Lung (tissue), 12 donors: Measurements from ENCODE around the gene KLHL28. TPM values are rescaled to one million over a fixed set of nuclear protein-coding genes. Genes with fewer than 3 reads are reported as not detected.

Experiments used
- ATAC-seq: fragments of 200-7000 bp; cut with Tn5 transposase; one replicate; pipeline ENCODE4 v1.9.1; 2020; ENCODE audit warnings: moderate number of reproducible peaks; ENCODE audit not compliant: insufficient read depth, low FRiP score
- DNase-seq, 3 donors: peaks; one replicate each; pipeline ENCODE4 v3.0.0-alpha.2; 2013 to 2017
- H3K27ac ChIP-seq, 2 donors: one replicate each; pipeline ENCODE4 v1.5.1; 2013; ENCODE audit warnings: mild to moderate bottlenecking in 2 of 2, moderate library complexity in 2 of 2, control low read depth in 1 of 2, inconsistent platforms in 1 of 2, low read depth in 1 of 2, low read length in 1 of 2
- H3K27me3 ChIP-seq, 3 donors: one replicate each; pipeline ENCODE4 v1.5.1; 2013; ENCODE audit warnings: low read length in 2 of 3; ENCODE audit not compliant: control insufficient read depth in 3 of 3, insufficient read depth in 3 of 3
- H3K36me3 ChIP-seq, 4 donors: one replicate each; pipeline ENCODE4 v1.5.1; 2013; ENCODE audit warnings: low read length in 4 of 4, mild to moderate bottlenecking in 1 of 4, moderate library complexity in 1 of 4; ENCODE audit not compliant: control insufficient read depth in 4 of 4, insufficient read depth in 4 of 4
- H3K4me1 ChIP-seq, 5 donors: one replicate each; pipeline ENCODE4 v1.5.1; 2013; ENCODE audit warnings: low read length in 5 of 5, mild to moderate bottlenecking in 2 of 5, moderate library complexity in 1 of 5; ENCODE audit not compliant: control insufficient read depth in 5 of 5, insufficient read depth in 5 of 5
- H3K4me3 ChIP-seq: one replicate; pipeline ENCODE4 v1.5.1; 2013; ENCODE audit warnings: mild to moderate bottlenecking, control low read depth, moderate library complexity
- H3K9ac ChIP-seq, 2 donors: one replicate each; pipeline ENCODE4 v1.5.1; 2013; ENCODE audit warnings: low read length in 2 of 2, control low read depth in 1 of 2; ENCODE audit not compliant: insufficient read depth in 1 of 2
- H3K9me3 ChIP-seq, 4 donors: one replicate each; pipeline ENCODE4 v1.5.1; 2013; ENCODE audit warnings: low read length in 3 of 4, mild to moderate bottlenecking in 1 of 4, moderate library complexity in 1 of 4; ENCODE audit not compliant: control insufficient read depth in 4 of 4, insufficient read depth in 3 of 4
- WGBS, 2 donors: extraction: QIAGEN DNeasy Blood & Tissue Kit; methylation state at CpG; one replicate each; pipeline ENCODE4 v1.1.7; 2013; 5-methylcytosine and 5-hydroxymethylcytosine counted together
- polyA plus RNA-seq, 2 donors: library from polyadenylated mRNA; stranded (reverse); fragments of 200-250 nt; gene quantifications; one replicate each; pipeline ENCODE4 v1.2.1, GENCODE V29; 2013
- total RNA-seq, 2 donors: library from RNA; depleted of rRNA in 1 of 2; stranded (reverse); fragments of >200 nt in 1 of 2; gene quantifications; one replicate each; pipeline ENCODE4 v1.2.1, GENCODE V29; 2014 to 2021
- TF ChIP-seq, protein P1 (sequence below): IDR thresholded peaks from 2 replicates; pipeline ENCODE4 v1.5.1; 2012; ENCODE audit warnings: mild to moderate bottlenecking; ENCODE audit errors: control extremely low read depth, extremely low read depth
- donor health status: control.
- donor health status: control.
- donor health status: Bipolar disorder and iron deficiency.
- donor health status: healthy.
- donor health status: DM: yes; HTN: yes; CAD: no.

The KLHL28 gene
- total and polyA plus RNA-seq, 4 donors: 2.6 to 29.0 (median 9.5) TPM

DNA sequence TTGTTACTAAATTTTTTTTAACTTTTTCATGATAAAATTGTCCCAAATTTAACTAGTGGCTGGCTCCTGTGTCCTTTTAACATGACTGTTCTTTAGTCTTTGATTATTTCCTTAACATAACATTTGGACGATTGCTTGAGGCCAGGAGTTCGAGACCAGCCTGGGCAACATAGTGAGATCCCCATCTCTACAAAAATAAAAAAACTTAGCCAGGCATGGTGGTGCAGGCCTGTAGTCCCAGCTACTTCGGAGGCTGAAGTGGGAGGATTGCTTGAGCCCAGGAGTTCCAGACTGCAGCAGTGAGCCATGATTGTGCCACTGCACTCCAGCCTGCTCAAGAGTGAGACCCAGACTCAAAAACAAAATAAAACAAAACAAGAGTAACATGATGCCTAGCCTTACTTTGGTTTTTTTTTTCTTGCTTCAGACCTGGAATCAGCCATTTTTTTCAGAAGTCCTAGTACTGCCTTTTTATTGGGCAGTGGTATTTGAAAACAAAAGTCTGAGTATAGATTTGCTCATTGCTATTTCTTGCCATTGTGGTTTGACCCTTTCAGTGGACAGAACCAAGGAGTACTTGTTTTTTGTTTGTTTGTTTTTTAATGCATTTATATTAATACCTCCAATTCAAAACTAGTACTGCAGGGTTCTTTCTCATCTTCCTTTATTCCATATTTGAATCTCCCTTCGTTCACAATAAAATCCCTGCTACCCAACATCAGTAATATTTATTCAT lies 5.0 kb upstream of the KLHL28 start:
- ATAC-seq (no peak), DNase-seq (no peak)
- Histone ChIP-seq H3K36me3 (peaks cover 0 to 14% (median 4%) of the 10 kb centered on the region in 4 donors), H3K4me3 (no peak overlapping the region), H3K4me1 (peaks cover 0 to 22% (median 10%) of the 10 kb centered on the region in 5 donors), H3K27me3 (no peaks in the 10 kb centered on the region), H3K9ac (peak overlapping the region in 1 of 2 donors; percentile 38), H3K27ac (no peak overlapping the region), H3K9me3 (peaks cover 0 to 5% (median under 1%) of the 10 kb centered on the region in 4 donors)
- WGBS, 2 donors: 87% methylated on average over 4 of the region's 4 CpGs
- TF ChIP-seq, protein P1, sequence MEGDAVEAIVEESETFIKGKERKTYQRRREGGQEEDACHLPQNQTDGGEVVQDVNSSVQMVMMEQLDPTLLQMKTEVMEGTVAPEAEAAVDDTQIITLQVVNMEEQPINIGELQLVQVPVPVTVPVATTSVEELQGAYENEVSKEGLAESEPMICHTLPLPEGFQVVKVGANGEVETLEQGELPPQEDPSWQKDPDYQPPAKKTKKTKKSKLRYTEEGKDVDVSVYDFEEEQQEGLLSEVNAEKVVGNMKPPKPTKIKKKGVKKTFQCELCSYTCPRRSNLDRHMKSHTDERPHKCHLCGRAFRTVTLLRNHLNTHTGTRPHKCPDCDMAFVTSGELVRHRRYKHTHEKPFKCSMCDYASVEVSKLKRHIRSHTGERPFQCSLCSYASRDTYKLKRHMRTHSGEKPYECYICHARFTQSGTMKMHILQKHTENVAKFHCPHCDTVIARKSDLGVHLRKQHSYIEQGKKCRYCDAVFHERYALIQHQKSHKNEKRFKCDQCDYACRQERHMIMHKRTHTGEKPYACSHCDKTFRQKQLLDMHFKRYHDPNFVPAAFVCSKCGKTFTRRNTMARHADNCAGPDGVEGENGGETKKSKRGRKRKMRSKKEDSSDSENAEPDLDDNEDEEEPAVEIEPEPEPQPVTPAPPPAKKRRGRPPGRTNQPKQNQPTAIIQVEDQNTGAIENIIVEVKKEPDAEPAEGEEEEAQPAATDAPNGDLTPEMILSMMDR: no peak

DNA sequence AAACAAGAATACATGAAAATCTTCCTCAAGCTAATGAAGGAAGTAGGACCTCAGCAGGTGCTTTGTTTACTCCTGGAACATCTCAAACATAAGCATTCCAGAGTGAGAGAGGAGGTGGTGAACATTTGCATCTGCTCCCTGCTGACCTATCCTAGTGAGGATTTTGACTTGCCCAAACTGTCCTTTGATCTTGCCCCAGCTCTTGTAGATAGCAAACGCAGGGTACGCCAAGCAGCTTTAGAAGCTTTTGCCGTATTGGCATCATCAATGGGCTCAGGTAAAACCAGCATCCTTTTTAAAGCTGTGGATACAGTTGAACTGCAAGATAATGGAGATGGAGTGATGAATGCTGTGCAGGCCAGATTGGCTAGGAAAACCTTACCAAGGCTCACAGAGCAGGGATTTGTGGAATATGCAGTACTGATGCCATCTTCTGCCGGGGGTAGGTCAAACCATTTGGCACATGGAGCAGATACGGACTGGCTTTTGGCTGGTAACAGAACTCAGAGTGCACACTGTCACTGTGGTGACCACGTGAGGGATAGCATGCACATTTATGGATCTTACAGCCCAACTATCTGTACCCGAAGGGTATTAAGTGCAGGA lies 2.1 kb upstream of the KLHL28 start:
- peaks cover 0 to 9% (median 0%) of the 10 kb centered on the region in 4 donors for H3K36me3 ChIP-seq
- no peaks in the 10 kb centered on the region for H3K27me3 ChIP-seq
- H3K4me3 ChIP-seq: peak overlapping the region; percentile 44
- peaks cover 5 to 36% (median 8%) of the 10 kb centered on the region in 5 donors for H3K4me1 ChIP-seq
- no peak for ATAC-seq
- H3K9me3 ChIP-seq: no peaks in the 10 kb centered on the region
- peak overlapping the region; percentile 32 to 90 for H3K9ac ChIP-seq
- TF ChIP-seq, protein P1: no peak
- H3K27ac ChIP-seq: peak overlapping the region in 1 of 2 donors; percentile 24
- peak in 1 of 3 donors; percentile 4 for DNase-seq
- 30% methylated on average over 7 of the region's 7 CpGs for WGBS, 2 donors

DNA sequence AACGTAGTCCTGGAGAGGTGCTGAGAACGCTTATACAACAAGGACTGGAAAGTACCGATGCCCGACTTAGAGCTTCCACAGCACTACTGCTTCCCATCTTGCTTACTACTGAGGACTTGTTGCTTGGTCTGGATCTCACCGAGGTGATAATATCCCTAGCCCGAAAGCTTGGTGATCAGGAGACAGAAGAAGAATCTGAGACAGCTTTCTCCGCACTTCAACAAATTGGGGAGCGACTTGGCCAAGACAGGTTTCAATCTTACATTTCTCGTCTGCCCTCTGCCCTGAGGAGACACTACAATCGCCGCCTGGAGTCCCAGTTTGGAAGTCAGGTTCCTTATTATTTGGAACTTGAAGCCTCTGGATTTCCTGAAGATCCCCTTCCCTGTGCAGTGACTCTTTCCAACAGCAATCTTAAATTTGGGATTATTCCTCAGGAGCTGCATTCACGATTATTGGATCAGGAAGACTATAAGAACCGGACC lies 1.3 kb upstream of the KLHL28 start:
- DNase-seq (no peak), ATAC-seq (no peak)
- 12 to 14% methylated on average over 13 of the region's 13 CpGs for WGBS, 2 donors
- H3K36me3 ChIP-seq: peaks cover 0 to 9% (median 0%) of the 10 kb centered on the region in 4 donors
- no peaks in the 10 kb centered on the region for H3K9me3 ChIP-seq
- H3K9ac ChIP-seq: peak overlapping the region; percentile 80 to 90
- peak overlapping the region; percentile 86 for H3K4me3 ChIP-seq
- TF ChIP-seq, protein P1: no peak
- peak overlapping the region; percentile 77 to 96 for H3K27ac ChIP-seq
- no peaks in the 10 kb centered on the region for H3K27me3 ChIP-seq
- H3K4me1 ChIP-seq: peaks cover 5 to 36% (median 8%) of the 10 kb centered on the region in 5 donors
